Fibroblast of villous mesenchyme (primary cell): Measurements from ENCODE around the gene TFR2. TPM values are rescaled to one million over a fixed set of nuclear protein-coding genes. Genes with fewer than 3 reads are reported as not detected.

Source experiments
- DNase-seq: peaks from one replicate; pipeline ENCODE4 v3.0.0-alpha.2; 2010; ENCODE audit warnings: low read depth
- H3K4me3 ChIP-seq: 2 replicates; pipeline ENCODE4 v1.5.1; 2011; ENCODE audit warnings: low read depth, mild to moderate bottlenecking, low read length
- total RNA-seq: library from RNA; depleted of rRNA; stranded (reverse); fragments of >200 nt; gene quantifications from 2 replicates; pipeline ENCODE4 v1.2.3, GENCODE V29; 2012
- TF ChIP-seq, protein P1 (sequence below): IDR thresholded peaks from 2 replicates; pipeline ENCODE4 v1.5.1; 2012; ENCODE audit warnings: low read depth, mild to moderate bottlenecking, low read length; ENCODE audit not compliant: insufficient read depth

The TFR2 gene
- total RNA-seq, 1 donor, result 0.43 TPM

DNA sequence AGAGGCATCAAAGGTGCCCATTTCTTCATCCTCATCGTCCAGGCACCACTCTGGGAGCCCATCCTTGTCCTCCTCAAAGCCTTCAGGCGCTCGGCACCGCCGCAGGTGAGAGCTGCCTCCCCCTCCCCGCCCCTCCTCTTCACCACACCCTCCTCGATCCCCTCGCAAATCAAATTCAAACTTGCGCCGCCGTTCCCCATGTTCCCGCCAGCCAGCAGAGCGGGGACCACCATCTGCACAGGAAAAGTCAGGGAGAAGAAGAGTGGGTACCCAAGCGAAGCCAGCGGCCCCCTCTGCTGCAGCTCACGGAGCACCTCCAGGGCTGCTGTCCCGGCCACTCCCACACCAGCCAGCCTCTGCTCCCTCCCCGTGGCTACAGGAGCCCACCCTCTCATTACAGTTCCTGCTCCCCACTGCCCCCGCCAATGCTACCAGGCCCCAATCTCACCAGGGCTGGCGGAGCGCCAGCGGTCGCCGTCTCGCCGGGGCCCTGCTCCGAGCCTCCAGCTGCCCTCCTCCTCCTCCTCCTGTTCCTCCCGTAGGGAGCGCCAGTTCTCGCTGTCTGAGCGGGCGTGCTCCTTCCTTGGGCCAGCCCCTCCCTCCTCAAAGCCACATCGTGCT, 45.0 kb upstream of the TFR2 start:
- no peak for DNase-seq

DNA sequence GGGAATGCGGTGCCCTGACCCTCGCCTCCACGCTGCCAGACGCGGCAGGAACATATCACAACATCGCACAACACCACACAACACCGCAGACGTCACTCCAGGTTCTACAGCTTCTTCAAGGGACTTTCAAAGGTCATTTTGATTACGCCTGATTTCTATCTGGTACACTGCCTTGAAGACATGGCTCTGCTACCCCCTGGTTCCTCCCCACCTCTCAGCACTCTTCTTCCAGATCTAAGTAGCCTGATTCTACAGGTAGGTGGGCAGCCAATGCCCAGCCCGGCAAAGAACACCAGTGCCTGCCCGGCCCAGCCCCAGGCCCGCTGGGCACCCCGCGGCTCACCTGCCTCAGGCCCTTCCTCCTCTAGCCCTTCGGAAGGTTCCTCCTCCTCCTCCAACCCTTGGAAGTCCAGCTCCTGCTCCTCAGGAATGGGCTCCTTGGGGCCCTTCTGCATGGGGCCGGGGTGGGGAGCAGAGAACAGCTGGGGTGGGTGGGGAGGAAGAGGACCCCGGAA, 44.3 kb upstream of the TFR2 start:
- no peak overlapping the region for H3K4me3 ChIP-seq
- TF ChIP-seq, protein P1, sequence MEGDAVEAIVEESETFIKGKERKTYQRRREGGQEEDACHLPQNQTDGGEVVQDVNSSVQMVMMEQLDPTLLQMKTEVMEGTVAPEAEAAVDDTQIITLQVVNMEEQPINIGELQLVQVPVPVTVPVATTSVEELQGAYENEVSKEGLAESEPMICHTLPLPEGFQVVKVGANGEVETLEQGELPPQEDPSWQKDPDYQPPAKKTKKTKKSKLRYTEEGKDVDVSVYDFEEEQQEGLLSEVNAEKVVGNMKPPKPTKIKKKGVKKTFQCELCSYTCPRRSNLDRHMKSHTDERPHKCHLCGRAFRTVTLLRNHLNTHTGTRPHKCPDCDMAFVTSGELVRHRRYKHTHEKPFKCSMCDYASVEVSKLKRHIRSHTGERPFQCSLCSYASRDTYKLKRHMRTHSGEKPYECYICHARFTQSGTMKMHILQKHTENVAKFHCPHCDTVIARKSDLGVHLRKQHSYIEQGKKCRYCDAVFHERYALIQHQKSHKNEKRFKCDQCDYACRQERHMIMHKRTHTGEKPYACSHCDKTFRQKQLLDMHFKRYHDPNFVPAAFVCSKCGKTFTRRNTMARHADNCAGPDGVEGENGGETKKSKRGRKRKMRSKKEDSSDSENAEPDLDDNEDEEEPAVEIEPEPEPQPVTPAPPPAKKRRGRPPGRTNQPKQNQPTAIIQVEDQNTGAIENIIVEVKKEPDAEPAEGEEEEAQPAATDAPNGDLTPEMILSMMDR, result no peak

More for the DNA sequence above, 45.0 kb upstream of the TFR2 start:
- TF ChIP-seq, protein P1, result no peak
- no peak overlapping the region for H3K4me3 ChIP-seq

DNA sequence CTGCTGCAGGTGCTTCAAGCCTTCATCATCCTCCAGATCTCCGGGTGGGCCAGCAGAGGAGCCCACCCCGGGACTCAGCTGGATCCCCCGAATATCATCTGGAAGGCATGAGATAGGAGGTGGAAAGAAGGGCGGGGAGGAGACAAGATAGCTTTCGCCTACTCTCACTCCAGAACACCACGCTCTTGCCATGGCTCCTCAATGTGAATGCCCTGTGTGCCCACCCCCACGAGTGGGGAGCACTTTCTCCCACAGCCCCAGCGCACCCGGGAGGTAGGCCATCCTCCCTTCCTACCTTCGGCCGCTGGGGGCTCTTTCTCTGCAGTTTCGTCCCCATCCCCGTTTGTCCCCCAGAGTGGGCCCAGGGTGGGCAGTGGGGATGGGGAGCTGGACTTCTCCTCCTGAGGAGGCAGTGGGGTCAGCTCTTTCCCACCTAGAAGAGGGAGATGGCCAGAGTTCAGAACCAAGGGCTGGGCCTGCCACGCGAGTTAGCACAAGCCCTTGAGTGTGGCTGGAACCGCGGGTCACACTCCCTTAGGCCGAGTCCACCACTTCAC, 43.8 kb upstream of the TFR2 start:
- no peak for DNase-seq
- TF ChIP-seq, protein P1, result no peak
- no peak overlapping the region for H3K4me3 ChIP-seq

More for the DNA sequence above, 44.3 kb upstream of the TFR2 start:
- DNase-seq, result no peak

DNA sequence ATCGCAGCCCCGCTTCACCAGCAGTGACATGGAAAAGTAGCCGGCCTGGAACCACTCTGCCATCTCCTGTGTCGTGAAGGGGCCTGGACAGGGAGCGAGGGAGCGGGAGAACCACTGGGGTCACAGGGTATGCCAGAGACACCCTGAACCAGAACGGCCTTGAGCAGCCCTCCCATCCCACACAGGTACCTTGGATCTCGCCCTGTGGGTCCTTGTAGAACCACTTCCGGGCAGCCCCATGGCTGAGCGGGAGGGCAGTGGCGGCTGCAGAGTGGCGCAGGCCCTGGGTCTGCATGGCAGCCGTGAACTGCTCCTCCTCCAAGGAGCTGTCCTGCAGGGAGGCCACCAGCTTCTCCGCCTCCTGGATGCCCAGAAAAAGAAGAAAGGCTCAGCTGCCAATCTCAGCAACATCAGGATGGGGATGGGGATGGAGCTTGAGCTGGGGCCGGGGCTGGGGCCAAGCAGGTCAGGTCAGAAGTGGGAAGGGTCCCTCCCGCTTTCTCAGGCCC, 43.2 kb upstream of the TFR2 start:
- TF ChIP-seq, protein P1, result no peak
- H3K4me3 ChIP-seq, result no peak overlapping the region
- DNase-seq, result no peak

DNA sequence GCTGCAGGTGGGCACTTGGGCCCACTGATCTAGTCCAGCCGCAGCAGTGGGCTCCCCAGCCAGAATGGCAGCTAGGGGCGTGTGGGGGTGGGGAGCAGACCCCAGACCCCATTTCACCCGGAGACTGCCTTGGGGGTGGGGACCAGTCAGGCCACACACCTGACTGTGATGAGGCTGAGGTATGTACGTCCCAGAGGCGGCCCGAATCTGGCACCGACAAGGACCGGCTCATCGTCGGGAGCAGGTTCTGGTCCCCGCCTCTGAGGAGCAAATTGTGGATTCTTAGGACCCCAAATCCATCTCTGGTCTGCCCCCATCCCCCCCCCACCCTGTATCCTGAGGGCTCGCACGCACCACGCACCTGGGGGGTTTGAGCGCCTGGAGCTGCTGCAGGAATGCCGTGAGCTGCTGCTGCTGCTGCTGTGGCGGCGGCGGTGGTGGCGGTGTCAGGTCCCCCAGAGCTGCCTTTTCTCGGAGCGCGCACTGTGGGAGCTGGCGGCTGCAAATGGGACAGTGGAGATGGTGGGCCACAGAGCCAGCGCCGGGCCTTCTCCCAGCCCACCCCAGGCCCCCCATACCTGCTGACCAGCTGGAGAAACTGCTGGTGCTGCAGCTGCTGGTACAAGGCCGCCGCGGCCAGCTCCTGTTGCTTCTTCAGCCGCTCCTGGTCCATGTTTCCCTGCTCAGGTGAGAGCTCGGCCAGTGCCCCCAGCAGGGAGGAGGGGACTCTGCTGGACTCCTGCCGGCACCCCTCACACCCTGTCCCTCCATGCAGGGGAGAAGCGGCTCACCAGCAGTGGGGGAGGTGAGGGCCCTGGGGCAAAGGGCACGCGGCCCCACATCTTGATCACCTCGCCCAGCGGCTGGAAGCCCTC, 42.5 kb upstream of the TFR2 start:
- no peak overlapping the region for H3K4me3 ChIP-seq
- DNase-seq, result no peak
- TF ChIP-seq, protein P1, result no peak

DNA sequence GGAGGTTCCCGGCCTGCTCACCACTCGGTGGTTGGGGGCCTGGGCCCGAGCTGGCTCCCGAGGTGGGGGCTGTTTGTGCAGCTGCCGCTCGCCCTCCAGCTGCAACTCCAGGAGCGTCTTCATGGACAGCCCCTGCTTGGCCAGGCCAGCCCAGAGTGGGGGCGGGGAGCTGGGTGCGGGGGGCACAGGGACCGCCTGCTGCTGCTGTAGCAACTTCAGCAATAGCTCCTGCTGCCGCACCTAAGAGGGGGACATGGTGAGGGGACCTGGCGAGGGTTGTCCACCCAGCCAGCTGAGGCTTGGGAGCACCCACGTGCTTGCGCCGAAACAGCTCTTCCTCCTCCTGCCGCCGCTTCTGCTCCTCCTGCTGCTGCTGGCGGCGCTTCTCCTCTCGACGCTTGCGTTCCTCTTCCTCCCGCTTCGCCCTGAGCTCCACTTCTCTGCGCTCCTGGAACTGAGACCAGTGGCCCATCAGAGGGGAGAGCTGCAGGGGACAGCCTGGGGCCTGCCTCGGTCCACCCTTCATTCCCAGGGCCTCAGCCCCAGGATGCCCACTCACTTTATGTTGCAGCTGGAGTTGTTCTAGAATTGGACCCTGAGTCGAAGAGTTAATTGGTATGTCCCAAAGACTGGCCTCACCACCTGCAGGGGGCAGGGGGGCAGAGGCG, 41.8 kb upstream of the TFR2 start:
- DNase-seq, result no peak
- TF ChIP-seq, protein P1, result no peak
- no peak overlapping the region for H3K4me3 ChIP-seq
